ENCODE data around the gene CDH11.

CDH11 gene

DNA sequence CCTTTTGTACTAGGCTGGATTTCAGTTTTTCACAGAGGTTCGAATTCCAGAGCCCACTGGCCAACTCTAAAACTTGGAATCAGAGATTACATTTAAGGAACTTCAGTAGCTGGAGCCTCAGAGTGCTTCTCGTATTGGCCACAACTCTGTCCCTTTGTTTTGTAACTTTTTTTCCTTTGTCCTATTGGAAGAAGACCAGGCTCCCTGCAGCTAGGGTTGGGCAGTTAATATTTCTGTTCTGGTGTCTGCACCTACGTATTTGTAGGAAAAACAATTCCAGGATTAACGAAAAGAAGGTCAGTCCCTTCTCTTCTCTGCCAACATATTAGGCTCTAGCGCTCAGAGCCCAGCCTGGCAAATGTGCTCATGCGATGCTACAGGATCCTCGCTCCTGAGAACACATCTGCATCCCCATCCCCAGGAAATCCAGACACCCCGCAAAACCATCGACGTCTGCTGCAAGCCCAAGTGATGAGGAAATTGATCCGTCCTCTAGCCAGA is 1.9 kb downstream of the CDH11 start:
- Histone ChIP-seq H3K27me3 (ENCODE audit: insufficient read depth, low read depth, severe bottlenecking) (peaks cover 34% of the 10 kb centered on the region), H3K4me3 (ENCODE audit: low read depth, low read length) (no peak overlapping the region), H3K27ac (no peak overlapping the region), H3K36me3 (no peaks in the 10 kb centered on the region), H3K9me3 (ENCODE audit: severe bottlenecking) (no peaks in the 10 kb centered on the region)
- no peak for DNase-seq
- TF ChIP-seq, protein P1, sequence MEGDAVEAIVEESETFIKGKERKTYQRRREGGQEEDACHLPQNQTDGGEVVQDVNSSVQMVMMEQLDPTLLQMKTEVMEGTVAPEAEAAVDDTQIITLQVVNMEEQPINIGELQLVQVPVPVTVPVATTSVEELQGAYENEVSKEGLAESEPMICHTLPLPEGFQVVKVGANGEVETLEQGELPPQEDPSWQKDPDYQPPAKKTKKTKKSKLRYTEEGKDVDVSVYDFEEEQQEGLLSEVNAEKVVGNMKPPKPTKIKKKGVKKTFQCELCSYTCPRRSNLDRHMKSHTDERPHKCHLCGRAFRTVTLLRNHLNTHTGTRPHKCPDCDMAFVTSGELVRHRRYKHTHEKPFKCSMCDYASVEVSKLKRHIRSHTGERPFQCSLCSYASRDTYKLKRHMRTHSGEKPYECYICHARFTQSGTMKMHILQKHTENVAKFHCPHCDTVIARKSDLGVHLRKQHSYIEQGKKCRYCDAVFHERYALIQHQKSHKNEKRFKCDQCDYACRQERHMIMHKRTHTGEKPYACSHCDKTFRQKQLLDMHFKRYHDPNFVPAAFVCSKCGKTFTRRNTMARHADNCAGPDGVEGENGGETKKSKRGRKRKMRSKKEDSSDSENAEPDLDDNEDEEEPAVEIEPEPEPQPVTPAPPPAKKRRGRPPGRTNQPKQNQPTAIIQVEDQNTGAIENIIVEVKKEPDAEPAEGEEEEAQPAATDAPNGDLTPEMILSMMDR (IDR thresholded peaks at IDR 0.05; ENCODE audit: low read depth, low read length): no peak

DNA sequence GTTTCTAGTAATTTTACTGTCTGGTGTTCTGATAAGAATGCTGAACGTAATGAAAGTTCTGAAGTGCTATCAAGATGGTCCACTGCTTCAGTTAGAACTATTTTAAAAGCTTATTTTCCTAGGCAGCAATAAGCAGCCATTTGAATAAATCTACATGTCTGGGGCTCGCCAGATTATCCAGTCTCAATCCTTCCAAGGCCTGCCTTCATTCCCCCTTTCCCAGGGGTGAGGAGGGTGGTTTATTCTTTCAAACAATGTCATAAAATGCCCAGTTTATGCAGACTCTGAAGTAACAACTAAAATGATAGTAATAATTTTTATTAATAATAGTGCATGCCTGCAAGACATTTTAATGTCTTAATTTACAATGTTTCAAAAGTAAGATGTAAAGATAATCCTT is 2.4 kb downstream of the CDH11 start:
- H3K36me3 ChIP-seq: no peaks in the 10 kb centered on the region
- no peak overlapping the region for H3K4me3 ChIP-seq (ENCODE audit: low read depth, low read length)
- H3K9me3 ChIP-seq (ENCODE audit: severe bottlenecking): no peaks in the 10 kb centered on the region
- no peak for DNase-seq
- no peak overlapping the region for H3K27ac ChIP-seq
- TF ChIP-seq, protein P1 (IDR thresholded peaks at IDR 0.05; ENCODE audit: low read depth, low read length): no peak
- H3K27me3 ChIP-seq (ENCODE audit: insufficient read depth, low read depth, severe bottlenecking): peaks cover 34% of the 10 kb centered on the region

DNA sequence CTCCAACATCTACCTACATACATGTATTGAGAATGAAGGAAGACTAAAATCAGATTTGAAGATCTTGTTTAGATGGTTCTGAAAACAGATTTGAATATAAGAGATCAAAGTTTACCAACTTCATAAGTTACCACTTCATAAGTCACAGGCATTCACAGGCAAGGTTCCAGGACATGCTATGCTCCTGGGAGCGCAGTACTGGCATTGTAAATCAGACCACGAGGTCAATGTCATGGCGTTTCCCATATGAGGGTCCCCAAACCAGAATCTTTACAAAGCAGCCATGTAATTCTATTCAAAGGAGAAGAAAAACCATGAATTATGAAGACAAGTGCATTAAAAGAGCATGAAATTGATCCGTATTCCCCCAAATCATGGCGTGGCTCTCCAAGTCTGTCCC is 3.0 kb downstream of the CDH11 start:
- Histone ChIP-seq H3K4me3 (ENCODE audit: low read depth, low read length) (no peak overlapping the region), H3K27ac (no peak overlapping the region), H3K9me3 (ENCODE audit: severe bottlenecking) (no peaks in the 10 kb centered on the region), H3K27me3 (ENCODE audit: insufficient read depth, low read depth, severe bottlenecking) (peaks cover 29% of the 10 kb centered on the region), H3K36me3 (no peaks in the 10 kb centered on the region)
- TF ChIP-seq, protein P1 (IDR thresholded peaks at IDR 0.05; ENCODE audit: low read depth, low read length): no peak
- DNase-seq: no peak

DNA sequence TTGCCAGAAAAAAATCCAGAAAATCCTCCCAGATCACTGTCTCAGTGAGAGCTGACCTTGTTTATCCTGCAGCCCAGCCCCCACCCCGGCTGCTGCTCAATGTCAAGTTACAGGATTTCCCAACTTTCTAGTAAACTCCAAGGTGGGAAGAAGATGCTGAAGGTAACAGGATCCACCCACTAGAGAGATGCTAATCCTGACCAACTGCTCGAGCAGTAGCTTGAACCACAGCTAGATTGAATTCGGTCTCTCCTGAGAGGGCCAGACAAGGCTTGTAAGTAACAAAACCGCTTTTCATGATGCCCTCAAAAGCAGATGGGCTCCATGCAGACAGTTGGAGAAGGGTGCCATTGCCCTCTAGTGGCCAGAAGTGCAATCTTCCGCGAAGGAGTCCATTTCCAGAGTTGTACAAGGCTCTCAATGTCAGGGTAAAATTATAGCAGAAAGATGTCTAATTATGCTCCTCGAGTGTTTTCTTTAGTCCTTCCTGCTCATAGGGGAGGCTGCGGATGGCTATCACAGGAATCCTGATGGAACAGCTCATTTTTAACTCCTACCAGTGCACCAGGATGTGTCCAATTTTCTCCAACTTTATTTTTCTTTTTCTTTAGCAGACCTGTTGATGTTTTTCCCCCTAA is 3.9 kb downstream of the CDH11 start:
- DNase-seq: peak; percentile 83
- TF ChIP-seq, protein P1 (IDR thresholded peaks at IDR 0.05; ENCODE audit: low read depth, low read length): peak; percentile 88
- H3K27ac ChIP-seq: no peak overlapping the region
- H3K27me3 ChIP-seq (ENCODE audit: insufficient read depth, low read depth, severe bottlenecking): peaks cover 19% of the 10 kb centered on the region
- no peak overlapping the region for H3K4me3 ChIP-seq (ENCODE audit: low read depth, low read length)
- no peaks in the 10 kb centered on the region for H3K9me3 ChIP-seq (ENCODE audit: severe bottlenecking)
- no peaks in the 10 kb centered on the region for H3K36me3 ChIP-seq

DNA sequence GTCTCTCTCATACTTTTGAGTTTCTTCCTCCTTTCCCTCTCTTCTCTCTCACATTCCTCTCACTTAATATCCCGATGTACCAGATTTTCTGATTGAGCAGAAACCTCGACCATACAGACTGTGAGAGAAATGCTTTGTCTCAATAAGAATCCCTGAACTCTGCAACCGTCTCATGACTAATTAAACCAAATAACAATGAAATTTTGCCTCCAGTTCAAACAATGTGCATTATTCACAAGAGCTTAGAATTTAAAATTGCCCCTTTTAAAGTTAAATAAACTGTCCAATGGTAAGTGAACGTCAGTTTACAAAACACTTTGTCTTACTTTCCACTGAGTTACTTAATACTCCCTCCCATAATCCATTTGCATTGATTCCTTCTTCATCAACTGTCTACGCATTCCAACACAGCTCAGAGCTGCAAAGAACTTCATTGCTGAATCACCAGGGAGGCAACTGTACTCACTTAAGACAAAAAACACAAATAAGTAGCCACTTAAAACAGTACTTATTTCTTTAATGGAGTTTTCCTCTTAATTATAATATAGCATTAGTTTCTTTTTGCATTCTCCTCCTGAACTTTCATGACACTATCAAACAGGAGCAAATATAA is 4.9 kb downstream of the CDH11 start:
- H3K36me3 ChIP-seq: no peaks in the 10 kb centered on the region
- DNase-seq: no peak
- TF ChIP-seq, protein P1 (IDR thresholded peaks at IDR 0.05; ENCODE audit: low read depth, low read length): no peak
- H3K4me3 ChIP-seq (ENCODE audit: low read depth, low read length): no peak overlapping the region
- H3K27me3 ChIP-seq (ENCODE audit: insufficient read depth, low read depth, severe bottlenecking): peaks cover 15% of the 10 kb centered on the region
- no peaks in the 10 kb centered on the region for H3K9me3 ChIP-seq (ENCODE audit: severe bottlenecking)
- H3K27ac ChIP-seq: no peak overlapping the region

Measured in WERI-Rb-1 (cell line).